RPMI7951 (cell line): Measurements from ENCODE around the gene TMEM92. TPM values are rescaled to one million over a fixed set of nuclear protein-coding genes. Genes with fewer than 3 reads are reported as not detected.
"Not testable (repeated sequence)": the region's sequence is repeated elsewhere in the genome, so short reads cannot be mapped to it uniquely, and the experiment has no call there.

Experiments
- DNase-seq: peaks from one replicate; pipeline ENCODE4 v3.0.0-alpha.2; 2012; ENCODE audit warnings: low read depth
- total RNA-seq: library from RNA; depleted of rRNA; stranded (reverse); fragments of >200 nt; shearing (Covaris generic); gene quantifications from 2 replicates; pipeline ENCODE4 v1.2.3, GENCODE V29; 2014

TMEM92 gene
- total RNA-seq, 1 experiment from 2014 or later, result not detected

DNA sequence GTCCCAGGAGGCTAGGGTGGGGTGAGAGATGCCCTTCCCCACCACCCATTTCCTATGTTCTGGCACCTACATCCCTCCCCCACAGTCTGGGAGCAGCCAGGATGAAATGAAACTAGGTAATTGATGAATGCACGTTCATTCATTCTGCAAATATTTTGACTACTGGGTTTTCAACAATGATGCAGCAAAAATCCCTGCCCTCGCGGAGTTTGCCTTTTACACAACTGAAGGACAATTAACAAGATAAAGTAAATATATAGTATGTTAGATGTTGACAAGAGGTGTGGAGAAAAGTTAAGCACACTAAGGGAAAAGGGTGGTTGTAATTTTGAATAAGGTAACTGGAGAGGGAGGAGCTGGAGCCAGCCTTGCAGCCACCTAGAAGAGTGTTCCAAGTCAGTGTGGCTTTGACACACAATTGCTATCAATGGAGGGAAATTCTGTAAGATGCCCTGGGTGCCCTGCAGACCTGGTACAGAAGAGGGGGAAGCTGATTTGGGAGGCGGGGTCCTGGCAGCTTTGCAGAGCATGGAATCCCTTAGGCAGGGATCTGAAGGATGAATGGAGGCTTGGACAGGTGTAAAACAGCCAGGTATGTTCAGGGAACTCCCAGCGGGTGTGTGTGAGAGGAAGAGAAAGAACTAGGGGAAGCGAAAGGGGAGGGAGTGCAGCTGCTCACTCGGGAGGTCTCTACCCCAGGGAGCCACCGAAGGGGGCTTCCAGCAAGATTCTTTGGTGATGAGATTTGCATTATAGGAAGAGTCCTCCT, 2.5 kb downstream of the TMEM92 start:
- DNase-seq, result no peak

DNA sequence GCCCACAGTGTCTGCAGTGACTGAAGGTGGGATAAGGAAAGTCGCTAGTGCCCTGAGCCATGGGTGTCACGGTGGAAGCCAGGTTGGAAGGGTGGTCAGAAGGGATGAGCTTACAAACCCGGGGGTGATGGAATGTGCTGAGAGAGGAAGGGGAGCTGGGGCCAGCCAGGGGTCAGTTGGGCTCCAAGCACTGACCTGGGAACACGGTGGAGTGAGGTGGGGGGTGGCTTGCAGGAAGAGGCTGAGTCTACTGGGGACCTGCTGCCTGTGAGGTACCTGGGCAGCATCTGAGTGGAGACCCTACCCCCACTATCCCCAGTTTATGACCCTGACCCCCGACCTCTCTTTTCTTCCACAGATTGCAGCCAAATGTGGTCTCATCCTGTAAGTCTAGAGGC, 3.1 kb downstream of the TMEM92 start:
- no peak for DNase-seq

- DNase-seq, result no peak
Observed at GRCh38 chr17:50278526-50279180, 4.4 kb downstream of the TMEM92 start.

DNA sequence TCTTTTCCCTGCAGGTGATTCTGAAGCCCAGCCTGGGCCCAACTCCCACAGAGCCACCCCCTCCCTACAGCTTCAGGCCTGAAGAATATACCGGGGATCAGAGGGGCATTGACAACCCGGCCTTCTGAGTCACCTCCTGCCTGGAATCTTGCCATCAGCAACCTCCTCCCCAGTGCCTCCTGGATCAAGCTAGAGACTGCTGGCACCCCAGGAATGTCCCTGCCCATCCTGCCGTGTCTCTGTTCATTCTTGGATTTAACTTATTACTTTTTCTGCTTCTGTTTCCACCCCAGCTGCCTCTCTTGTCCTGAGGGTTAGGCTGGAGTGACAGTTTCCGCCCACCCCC, 4.9 kb downstream of the TMEM92 start:
- peak; percentile 75 for DNase-seq

GRCh38 chr17:50279639-50280038, 5.4 kb downstream of the TMEM92 start:
- DNase-seq, result no peak

- DNase-seq, result no peak
Observed at GRCh38 chr17:50280068-50280467, 5.8 kb downstream of the TMEM92 start.

- no peak for DNase-seq
Observed at GRCh38 chr17:50280801-50281441, 6.7 kb downstream of the TMEM92 start.

- no peak for DNase-seq
Observed at GRCh38 chr17:50281739-50282401, 7.6 kb downstream of the TMEM92 start.

GRCh38 chr17:50283246-50283645, 9.0 kb downstream of the TMEM92 start:
- DNase-seq, result peak; percentile 38

GRCh38 chr17:50283714-50284113, 9.4 kb downstream of the TMEM92 start:
- no peak for DNase-seq

GRCh38 chr17:50285941-50286340, 11.7 kb downstream of the TMEM92 start:
- no peak for DNase-seq

GRCh38 chr17:50287302-50287701, 13.0 kb downstream of the TMEM92 start:
- DNase-seq, result not testable (repeated sequence)

DNA sequence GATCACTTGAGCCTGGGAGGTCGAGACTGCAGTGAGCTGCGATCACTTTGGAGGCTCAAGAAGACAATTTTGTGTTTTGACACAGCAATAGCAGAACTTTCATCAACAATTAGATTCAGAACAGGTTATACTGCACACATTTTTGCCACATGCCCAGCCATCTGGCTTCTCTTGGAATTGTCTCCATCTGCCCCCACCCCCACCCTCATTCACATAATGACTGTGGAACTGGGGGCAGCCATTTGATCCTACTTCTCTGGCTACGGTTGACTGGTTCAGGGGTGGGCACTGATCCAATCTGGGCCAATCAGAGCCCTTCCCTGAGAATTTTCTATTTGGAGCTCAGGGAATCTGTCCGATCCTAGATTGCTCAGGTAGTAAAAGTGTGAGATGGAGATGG, 14.0 kb downstream of the TMEM92 start:
- no peak for DNase-seq

- peak; percentile 50 for DNase-seq
Observed at GRCh38 chr17:50289278-50289677, 15.0 kb downstream of the TMEM92 start.

DNA sequence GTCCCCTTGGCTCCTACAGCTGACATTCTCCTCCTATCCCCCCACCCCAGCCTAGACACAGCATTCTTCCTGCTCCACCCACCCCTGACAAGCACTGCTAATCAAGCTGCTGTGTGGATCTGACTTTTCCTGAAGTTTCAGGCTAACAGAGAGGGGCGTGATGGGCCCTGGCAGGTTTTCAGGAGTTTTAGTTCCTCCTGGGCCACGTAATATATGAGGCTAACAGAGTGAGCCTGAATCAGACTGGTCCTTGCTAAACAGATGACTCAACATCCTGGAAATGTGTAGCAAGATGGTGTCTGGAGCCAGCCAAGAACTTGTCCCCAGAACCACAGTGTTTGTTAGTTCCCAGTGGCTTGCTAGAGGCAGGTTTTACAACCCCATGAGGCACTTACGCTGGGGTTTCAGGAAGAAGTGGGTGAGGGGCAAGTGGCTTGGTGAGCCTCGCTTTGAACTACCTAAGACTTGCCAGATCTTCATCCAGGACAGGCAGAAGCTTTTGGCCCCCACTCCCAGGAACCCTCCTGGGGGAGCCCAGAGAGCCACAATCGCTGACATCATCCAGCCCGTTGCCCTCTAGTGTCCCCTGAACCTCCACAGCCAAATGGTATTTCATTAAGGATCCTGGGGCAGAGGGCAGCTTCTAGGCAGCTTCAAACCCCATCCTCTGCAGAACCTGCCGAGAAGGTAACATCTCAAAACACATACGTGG, 15.9 kb downstream of the TMEM92 start:
- DNase-seq, result peak; percentile 94

DNA sequence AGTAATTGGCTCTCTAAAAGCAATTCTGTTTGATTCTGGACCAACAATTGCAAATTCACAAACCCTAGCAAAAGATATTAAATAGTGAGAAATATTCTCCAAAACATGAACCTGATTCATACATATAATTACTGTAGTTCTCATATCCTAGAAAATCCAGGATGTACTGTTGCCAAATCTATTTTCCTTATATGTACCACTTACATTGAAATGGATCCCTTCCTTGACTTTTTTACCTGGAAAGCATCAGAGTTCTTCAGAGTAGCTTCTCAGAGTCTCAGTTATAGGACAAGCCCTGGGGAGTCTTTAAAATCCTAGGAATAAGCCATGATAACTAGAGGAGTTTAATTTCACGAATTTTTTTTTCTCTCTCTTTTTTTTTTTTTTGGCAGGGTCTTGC, 16.7 kb downstream of the TMEM92 start:
- DNase-seq, result no peak

GRCh38 chr17:50292465-50292864, 18.2 kb downstream of the TMEM92 start:
- no peak for DNase-seq

- DNase-seq, result no peak
Observed at GRCh38 chr17:50295021-50295420, 20.8 kb downstream of the TMEM92 start.

- peak; percentile 47 for DNase-seq
Observed at GRCh38 chr17:50297407-50297865, 23.2 kb downstream of the TMEM92 start.

- DNase-seq, result peak; percentile 34
Observed at GRCh38 chr17:50298018-50298417, 23.8 kb downstream of the TMEM92 start.

- no peak for DNase-seq
Observed at GRCh38 chr17:50299776-50300175, 25.5 kb downstream of the TMEM92 start.

GRCh38 chr17:50300824-50301223, 26.6 kb downstream of the TMEM92 start:
- not testable (repeated sequence) for DNase-seq
